H9 (cell line): Measurements from ENCODE around the gene CNN3. TPM values are rescaled to one million over a fixed set of nuclear protein-coding genes. Genes with fewer than 3 reads are reported as not detected.

ENCODE experiments used
- DNase-seq: peaks from one replicate; pipeline ENCODE4 v3.0.0-alpha.2; 2017
- H2AFZ ChIP-seq: one replicate; pipeline ENCODE4 v1.6.1; 2013; ENCODE audit warnings: mild to moderate bottlenecking, low read length, control low read depth, moderate library complexity
- H2AK5ac ChIP-seq: 2 replicates; pipeline ENCODE4 v1.6.1; 2013; ENCODE audit warnings: low read length, control low read depth, mixed read lengths; ENCODE audit not compliant: insufficient read length
- H2BK120ac ChIP-seq: one replicate; pipeline ENCODE4 v1.6.1; 2013; ENCODE audit warnings: low read depth, mild to moderate bottlenecking, low read length, control low read depth, inconsistent platforms; ENCODE audit not compliant: poor library complexity, severe bottlenecking
- H2BK12ac ChIP-seq: 2 replicates; pipeline ENCODE4 v1.6.1; 2013; ENCODE audit warnings: low read length, control low read depth, mixed read lengths, low read depth; ENCODE audit not compliant: insufficient read length
- H2BK15ac ChIP-seq: 2 replicates; pipeline ENCODE4 v1.6.1; 2013; ENCODE audit warnings: low read depth, low read length, control low read depth
- H2BK20ac ChIP-seq: one replicate; pipeline ENCODE4 v1.6.1; 2013; ENCODE audit warnings: low read depth, mild to moderate bottlenecking, low read length, control low read depth, inconsistent platforms; ENCODE audit not compliant: poor library complexity, severe bottlenecking
- H2BK5ac ChIP-seq: 2 replicates; pipeline ENCODE4 v1.6.1; 2013; ENCODE audit warnings: low read length, control low read depth, mixed read lengths; ENCODE audit not compliant: insufficient read length
- H3K14ac ChIP-seq: 2 replicates; pipeline ENCODE4 v1.6.1; 2013; ENCODE audit warnings: low read length, control low read depth; ENCODE audit not compliant: insufficient read depth
- H3K18ac ChIP-seq: 2 replicates; pipeline ENCODE4 v1.6.1; 2013; ENCODE audit warnings: low read depth, mild to moderate bottlenecking, mixed read lengths, low read length, control low read depth; ENCODE audit not compliant: insufficient read length
- H3K23ac ChIP-seq: 2 replicates; pipeline ENCODE4 v1.6.1; 2013; ENCODE audit warnings: low read length, control low read depth, mixed read lengths, low read depth; ENCODE audit not compliant: insufficient read length
- H3K23me2 ChIP-seq: 2 replicates; pipeline ENCODE4 v1.6.1; 2013; ENCODE audit warnings: low read depth, mild to moderate bottlenecking, mixed read lengths, low read length, control low read depth; ENCODE audit not compliant: insufficient read length, poor library complexity, severe bottlenecking
- H3K27ac ChIP-seq: 2 replicates; pipeline ENCODE4 v1.5.1; 2013; ENCODE audit warnings: low read length, control low read depth, mixed read lengths, low read depth; ENCODE audit not compliant: insufficient read length
- H3K27me3 ChIP-seq: 2 replicates; pipeline ENCODE4 v1.6.1; 2013; ENCODE audit warnings: low read length, control low read depth, inconsistent platforms; ENCODE audit not compliant: insufficient read depth
- H3K4ac ChIP-seq: 2 replicates; pipeline ENCODE4 v1.6.1; 2013; ENCODE audit warnings: low read depth, mild to moderate bottlenecking, control low read depth, inconsistent platforms, low read length, moderate library complexity
- H3K4me1 ChIP-seq: 2 replicates; pipeline ENCODE4 v1.6.1; 2013; ENCODE audit warnings: low read length, control low read depth, inconsistent platforms; ENCODE audit not compliant: insufficient read depth
- H3K4me2 ChIP-seq: 2 replicates; pipeline ENCODE4 v1.6.1; 2013; ENCODE audit warnings: low read length, control low read depth, mixed read lengths; ENCODE audit not compliant: insufficient read length, insufficient read depth
- H3K56ac ChIP-seq: 2 replicates; pipeline ENCODE4 v1.6.1; 2013; ENCODE audit warnings: low read depth, mild to moderate bottlenecking, mixed read lengths, low read length, control low read depth; ENCODE audit not compliant: insufficient read length
- H3K79me1 ChIP-seq: 2 replicates; pipeline ENCODE4 v1.6.1; 2013; ENCODE audit warnings: low read depth, mild to moderate bottlenecking, moderate library complexity, low read length, control low read depth, inconsistent platforms; ENCODE audit not compliant: insufficient read depth, poor library complexity, severe bottlenecking
- H3K79me2 ChIP-seq: 2 replicates; pipeline ENCODE4 v1.6.1; 2013; ENCODE audit warnings: low read length, control low read depth, inconsistent platforms; ENCODE audit not compliant: insufficient read depth
- H3K9ac ChIP-seq: 2 replicates; pipeline ENCODE4 v1.6.1; 2013; ENCODE audit warnings: low read length, control low read depth, mixed read lengths; ENCODE audit not compliant: insufficient read length; ENCODE audit errors: extremely low read depth
- H3K9me3 ChIP-seq: one replicate; pipeline ENCODE4 v1.6.1; 2013; ENCODE audit warnings: low read depth, low read length, inconsistent platforms; ENCODE audit not compliant: control insufficient read depth
- H3T11ph ChIP-seq: one replicate; pipeline ENCODE4 v1.6.1; 2013; ENCODE audit warnings: mild to moderate bottlenecking, low read length, control low read depth, inconsistent platforms
- H4K20me1 ChIP-seq: one replicate; pipeline ENCODE4 v1.6.1; 2013; ENCODE audit not compliant: control insufficient read depth, insufficient read length, insufficient read depth
- H4K5ac ChIP-seq: 2 replicates; pipeline ENCODE4 v1.6.1; 2013; ENCODE audit warnings: low read depth, mild to moderate bottlenecking, mixed read lengths, low read length, control low read depth; ENCODE audit not compliant: insufficient read length
- H4K8ac ChIP-seq: replicated peaks from 2 replicates; pipeline ENCODE4 v1.6.1; 2013; ENCODE audit warnings: low read length, control low read depth, mixed read lengths, low read depth; ENCODE audit not compliant: insufficient read length
- H4K91ac ChIP-seq: 2 replicates; pipeline ENCODE4 v1.6.1; 2013; ENCODE audit warnings: low read depth, mild to moderate bottlenecking, moderate library complexity, mixed read lengths, low read length, control low read depth; ENCODE audit not compliant: insufficient read length
- H3K27ac Mint-ChIP-seq, 3 experiments: 2 replicates in 2 of 3; 3 replicates in 1 of 3; pipeline ENCODE4 v1.8.0; 2020 to 2021; ENCODE audit warnings: mixed read lengths in 3 of 3, mild to moderate bottlenecking in 1 of 3, moderate library complexity in 1 of 3
- H3K27me3 Mint-ChIP-seq: 2 replicates; pipeline ENCODE4 v1.8.0; 2021; ENCODE audit warnings: low read depth, mild to moderate bottlenecking, moderate library complexity, mixed read lengths
- H3K36me3 Mint-ChIP-seq, 3 experiments: 2 replicates in 2 of 3; 3 replicates in 1 of 3; pipeline ENCODE4 v1.8.0; 2020 to 2021; ENCODE audit warnings: low read depth in 3 of 3, mixed read lengths in 3 of 3; ENCODE audit not compliant: insufficient read depth in 1 of 3
- H3K4me1 Mint-ChIP-seq, 2 experiments: 2 replicates each; pipeline ENCODE4 v1.8.0; 2020; ENCODE audit warnings: mixed read lengths in 2 of 2
- H3K4me3 Mint-ChIP-seq, 2 experiments: 2 replicates in 1 of 2; 3 replicates in 1 of 2; pipeline ENCODE4 v1.8.0; 2020 to 2021; ENCODE audit warnings: mild to moderate bottlenecking in 2 of 2, mixed read lengths in 2 of 2, moderate library complexity in 1 of 2
- H3K9me3 Mint-ChIP-seq, 2 experiments: 2 replicates in 1 of 2; 3 replicates in 1 of 2; pipeline ENCODE4 v1.8.0; 2020; ENCODE audit warnings: mild to moderate bottlenecking in 2 of 2, mixed read lengths in 2 of 2, moderate library complexity in 1 of 2
- WGBS: extraction: QIAGEN DNeasy Blood & Tissue Kit; methylation state at CpG from one replicate; pipeline ENCODE4 v1.1.7; 2013; ENCODE audit warnings: missing lambda C conversion rate, low lambda C conversion rate, mixed read lengths; ENCODE audit not compliant: insufficient read length; ENCODE audit errors: extremely low coverage; 5-methylcytosine and 5-hydroxymethylcytosine counted together
- total RNA-seq: library from RNA; stranded (reverse); gene quantifications from 2 replicates; pipeline ENCODE4 v1.2.1, GENCODE V29; 2021
- TF ChIP-seq, protein P1 (sequence below): fragments of 200-600 bp; sonication (generic); conservative IDR thresholded peaks from 3 replicates; pipeline ENCODE4 v1.8.0; 2021; ENCODE audit warnings: antibody characterized with exemption, mild to moderate bottlenecking

CNN3 gene
- total RNA-seq, 1 experiment from 2014 or later = 279 TPM

DNA sequence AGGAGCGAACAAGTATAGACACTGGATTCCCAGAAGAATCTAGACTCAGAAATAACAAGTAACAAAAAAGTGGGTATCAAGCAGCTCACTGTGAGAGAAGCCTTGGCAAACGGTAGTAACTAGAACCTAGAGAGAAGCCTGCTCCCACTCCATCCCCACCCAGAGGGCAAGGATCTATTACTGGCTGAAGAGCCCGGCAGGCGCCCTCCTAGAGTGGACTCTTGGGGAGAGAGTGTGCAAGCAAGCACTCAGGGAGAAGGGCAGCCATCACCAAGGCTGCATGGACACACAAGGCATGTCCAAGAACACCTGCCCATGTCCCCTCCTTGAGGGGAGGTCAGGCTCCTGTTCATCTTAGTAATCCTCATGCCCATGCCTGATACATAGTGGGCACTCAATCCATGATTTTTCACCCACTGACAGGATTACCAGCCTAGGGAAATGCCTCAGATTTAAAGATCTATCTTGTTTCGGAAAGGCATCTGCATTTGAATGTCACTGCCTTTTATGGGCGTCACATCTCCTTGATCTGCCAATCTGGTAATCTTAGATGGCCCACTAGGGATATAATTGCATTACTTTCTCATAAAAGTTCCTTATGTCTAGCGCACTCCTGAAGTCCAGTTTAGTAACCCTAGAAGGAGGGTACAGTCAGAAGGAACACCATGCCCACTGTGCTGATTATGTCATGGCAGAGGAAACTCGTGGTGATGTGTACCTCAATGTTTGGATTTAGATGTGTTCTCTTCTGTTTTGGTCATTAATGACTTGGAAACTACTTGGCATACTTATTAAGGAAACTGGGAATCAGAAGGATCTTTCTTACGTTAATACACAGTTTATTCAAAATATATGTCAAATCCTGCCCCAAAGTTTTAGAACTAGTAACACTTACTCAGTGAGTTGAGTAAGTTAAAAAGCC lies 14.4 kb downstream of the CNN3 start:
- no peak overlapping the region for H2BK5ac ChIP-seq
- H2BK15ac ChIP-seq = no peak overlapping the region
- H3K4ac ChIP-seq = no peak overlapping the region
- no peak overlapping the region for H4K91ac ChIP-seq
- TF ChIP-seq, protein P1, sequence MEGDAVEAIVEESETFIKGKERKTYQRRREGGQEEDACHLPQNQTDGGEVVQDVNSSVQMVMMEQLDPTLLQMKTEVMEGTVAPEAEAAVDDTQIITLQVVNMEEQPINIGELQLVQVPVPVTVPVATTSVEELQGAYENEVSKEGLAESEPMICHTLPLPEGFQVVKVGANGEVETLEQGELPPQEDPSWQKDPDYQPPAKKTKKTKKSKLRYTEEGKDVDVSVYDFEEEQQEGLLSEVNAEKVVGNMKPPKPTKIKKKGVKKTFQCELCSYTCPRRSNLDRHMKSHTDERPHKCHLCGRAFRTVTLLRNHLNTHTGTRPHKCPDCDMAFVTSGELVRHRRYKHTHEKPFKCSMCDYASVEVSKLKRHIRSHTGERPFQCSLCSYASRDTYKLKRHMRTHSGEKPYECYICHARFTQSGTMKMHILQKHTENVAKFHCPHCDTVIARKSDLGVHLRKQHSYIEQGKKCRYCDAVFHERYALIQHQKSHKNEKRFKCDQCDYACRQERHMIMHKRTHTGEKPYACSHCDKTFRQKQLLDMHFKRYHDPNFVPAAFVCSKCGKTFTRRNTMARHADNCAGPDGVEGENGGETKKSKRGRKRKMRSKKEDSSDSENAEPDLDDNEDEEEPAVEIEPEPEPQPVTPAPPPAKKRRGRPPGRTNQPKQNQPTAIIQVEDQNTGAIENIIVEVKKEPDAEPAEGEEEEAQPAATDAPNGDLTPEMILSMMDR = no peak
- H3K27me3 ChIP-seq = no peaks in the 10 kb centered on the region
- no peaks in the 10 kb centered on the region for H4K20me1 ChIP-seq
- Mint-ChIP-seq H3K27ac (no peak overlapping the region), H3K27me3 (no peaks in the 10 kb centered on the region), H3K4me1 (peaks cover 77% of the 10 kb centered on the region in 2 experiments), H3K4me3 (no peak overlapping the region), H3K9me3 (no peaks in the 10 kb centered on the region), H3K36me3 (peaks cover 22 to 37% (median 37%) of the 10 kb centered on the region in 3 experiments)
- H3K79me2 ChIP-seq = peaks cover 70% of the 10 kb centered on the region
- no peak overlapping the region for H3T11ph ChIP-seq
- no peak overlapping the region for H3K18ac ChIP-seq
- no peak overlapping the region for H3K14ac ChIP-seq
- H3K23ac ChIP-seq = no peak overlapping the region
- no peak overlapping the region for H3K56ac ChIP-seq
- H3K9ac ChIP-seq = no peak overlapping the region
- H2BK12ac ChIP-seq = no peak overlapping the region
- DNase-seq = no peak
- no peak overlapping the region for H2BK20ac ChIP-seq
- no peak overlapping the region for H4K8ac ChIP-seq
- peaks cover 14% of the 10 kb centered on the region for H3K79me1 ChIP-seq
- H2AFZ ChIP-seq = no peak overlapping the region
- no peak overlapping the region for H2BK120ac ChIP-seq
- WGBS = no CpG with 5 or more reads among the region's 9 CpGs
- H3K23me2 ChIP-seq = no peaks in the 10 kb centered on the region
- H3K27ac ChIP-seq = no peak overlapping the region
- no peak overlapping the region for H3K4me2 ChIP-seq
- no peaks in the 10 kb centered on the region for H3K9me3 ChIP-seq
- H4K5ac ChIP-seq = no peak overlapping the region
- no peak overlapping the region for H2AK5ac ChIP-seq
- peaks cover 16% of the 10 kb centered on the region for H3K4me1 ChIP-seq
